ENCODE results near the gene PRDM15. TPM values are rescaled to one million over a fixed set of nuclear protein-coding genes. Genes with fewer than 3 reads are reported as not detected.

The PRDM15 gene
- total and polyA plus RNA-seq, 2 experiments from 2014 or later: 2.3 to 6.4 TPM

DNA sequence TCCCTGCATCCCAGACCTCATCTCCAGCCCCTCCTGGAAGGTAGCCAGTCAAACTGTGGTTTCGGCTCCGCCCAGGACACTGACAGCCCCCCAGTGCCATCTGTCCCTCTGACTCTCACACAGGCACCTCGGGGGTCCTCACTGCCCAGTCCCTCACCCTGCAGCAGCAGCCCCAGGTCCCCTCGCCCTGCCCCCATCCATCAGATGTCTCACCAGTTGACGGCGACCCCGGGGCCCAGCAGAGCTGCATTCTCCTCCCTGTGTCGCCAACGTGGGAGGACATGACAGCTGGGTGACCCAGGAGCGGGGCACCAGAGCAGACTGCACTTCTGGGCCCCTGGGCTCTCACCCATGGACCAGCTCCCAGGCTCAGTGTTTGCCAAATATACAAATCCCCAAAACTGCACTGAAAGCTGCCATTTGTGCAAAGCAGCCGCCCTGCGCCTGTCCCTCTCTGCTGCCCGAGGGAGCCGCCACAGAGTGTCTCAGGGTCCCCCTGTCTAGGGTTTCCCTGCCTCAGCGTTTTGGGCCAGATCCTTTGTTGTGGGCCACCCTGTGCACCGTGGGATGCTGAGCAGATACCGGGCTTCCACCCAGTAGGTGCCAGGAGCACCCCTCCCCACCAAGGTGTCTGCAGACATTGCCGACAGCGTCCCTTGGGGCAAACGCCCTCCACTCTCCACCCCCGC, 48.2 kb downstream of the PRDM15 start:
- no peaks in the 10 kb centered on the region for H3K36me3 ChIP-seq
- no peaks in the 10 kb centered on the region for H3K9me3 ChIP-seq (ENCODE audit: low read depth)
- H3K4me1 ChIP-seq (ENCODE audit: low read depth): no peaks in the 10 kb centered on the region
- no peak overlapping the region for H3K27ac ChIP-seq
- DNase-seq (ENCODE audit: low read depth in 1 of 2, low spot score in 1 of 2): no peak
- no peaks in the 10 kb centered on the region for H3K27me3 ChIP-seq
- H3K4me3 ChIP-seq: no peak overlapping the region
- TF ChIP-seq, protein P1, sequence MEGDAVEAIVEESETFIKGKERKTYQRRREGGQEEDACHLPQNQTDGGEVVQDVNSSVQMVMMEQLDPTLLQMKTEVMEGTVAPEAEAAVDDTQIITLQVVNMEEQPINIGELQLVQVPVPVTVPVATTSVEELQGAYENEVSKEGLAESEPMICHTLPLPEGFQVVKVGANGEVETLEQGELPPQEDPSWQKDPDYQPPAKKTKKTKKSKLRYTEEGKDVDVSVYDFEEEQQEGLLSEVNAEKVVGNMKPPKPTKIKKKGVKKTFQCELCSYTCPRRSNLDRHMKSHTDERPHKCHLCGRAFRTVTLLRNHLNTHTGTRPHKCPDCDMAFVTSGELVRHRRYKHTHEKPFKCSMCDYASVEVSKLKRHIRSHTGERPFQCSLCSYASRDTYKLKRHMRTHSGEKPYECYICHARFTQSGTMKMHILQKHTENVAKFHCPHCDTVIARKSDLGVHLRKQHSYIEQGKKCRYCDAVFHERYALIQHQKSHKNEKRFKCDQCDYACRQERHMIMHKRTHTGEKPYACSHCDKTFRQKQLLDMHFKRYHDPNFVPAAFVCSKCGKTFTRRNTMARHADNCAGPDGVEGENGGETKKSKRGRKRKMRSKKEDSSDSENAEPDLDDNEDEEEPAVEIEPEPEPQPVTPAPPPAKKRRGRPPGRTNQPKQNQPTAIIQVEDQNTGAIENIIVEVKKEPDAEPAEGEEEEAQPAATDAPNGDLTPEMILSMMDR (IDR thresholded peaks at IDR 0.05; ENCODE audit: low read depth, low read length): no peak

DNA sequence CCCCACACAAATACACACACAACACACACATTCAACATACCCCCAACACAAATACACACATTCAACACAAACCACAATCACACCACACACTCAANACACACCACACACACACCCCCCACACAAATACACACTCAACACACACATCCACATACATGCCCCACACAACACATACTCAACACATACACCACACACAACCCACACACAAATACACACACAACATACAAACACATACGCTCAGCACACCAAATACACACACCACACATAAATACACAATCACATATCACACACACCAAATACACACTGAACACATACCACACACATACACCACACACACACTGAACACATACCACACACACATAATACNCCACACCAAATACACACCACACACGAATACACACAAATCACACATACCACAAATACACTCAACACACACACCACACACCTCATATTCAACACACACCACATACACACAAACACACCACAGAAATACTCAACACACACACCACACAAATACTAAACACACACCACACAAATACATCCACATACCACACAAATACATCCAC, 48.9 kb downstream of the PRDM15 start:
- no peaks in the 10 kb centered on the region for H3K27me3 ChIP-seq
- no peaks in the 10 kb centered on the region for H3K4me1 ChIP-seq (ENCODE audit: low read depth)
- TF ChIP-seq, protein P1 (IDR thresholded peaks at IDR 0.05; ENCODE audit: low read depth, low read length): no peak
- no peaks in the 10 kb centered on the region for H3K36me3 ChIP-seq
- DNase-seq (ENCODE audit: low read depth in 1 of 2, low spot score in 1 of 2): no peak
- no peaks in the 10 kb centered on the region for H3K9me3 ChIP-seq (ENCODE audit: low read depth)
- H3K27ac ChIP-seq: no peak overlapping the region
- no peak overlapping the region for H3K4me3 ChIP-seq

DNA sequence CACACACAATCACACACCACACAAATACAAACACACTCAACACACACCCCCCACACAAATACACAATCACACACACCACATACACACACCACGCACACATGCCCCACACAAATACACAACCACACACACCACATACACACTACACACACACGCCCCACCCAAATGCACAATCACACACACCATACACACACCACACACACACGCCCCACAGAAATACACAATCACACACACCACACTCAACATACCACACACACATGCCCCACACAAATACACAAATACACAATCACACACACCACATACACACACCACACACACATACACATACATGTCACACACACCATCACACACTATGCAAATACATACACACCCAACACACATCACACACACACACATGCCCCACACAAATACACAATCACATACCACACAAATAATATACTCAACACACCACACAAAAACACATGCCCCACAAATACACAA, 50.2 kb downstream of the PRDM15 start:
- Histone ChIP-seq H3K4me1 (ENCODE audit: low read depth) (no peaks in the 10 kb centered on the region), H3K9me3 (ENCODE audit: low read depth) (no peaks in the 10 kb centered on the region), H3K27me3 (no peaks in the 10 kb centered on the region), H3K27ac (no peak overlapping the region), H3K4me3 (no peak overlapping the region), H3K36me3 (no peaks in the 10 kb centered on the region)
- no peak for DNase-seq (ENCODE audit: low read depth in 1 of 2, low spot score in 1 of 2)
- TF ChIP-seq, protein P1 (IDR thresholded peaks at IDR 0.05; ENCODE audit: low read depth, low read length): no peak

DNA sequence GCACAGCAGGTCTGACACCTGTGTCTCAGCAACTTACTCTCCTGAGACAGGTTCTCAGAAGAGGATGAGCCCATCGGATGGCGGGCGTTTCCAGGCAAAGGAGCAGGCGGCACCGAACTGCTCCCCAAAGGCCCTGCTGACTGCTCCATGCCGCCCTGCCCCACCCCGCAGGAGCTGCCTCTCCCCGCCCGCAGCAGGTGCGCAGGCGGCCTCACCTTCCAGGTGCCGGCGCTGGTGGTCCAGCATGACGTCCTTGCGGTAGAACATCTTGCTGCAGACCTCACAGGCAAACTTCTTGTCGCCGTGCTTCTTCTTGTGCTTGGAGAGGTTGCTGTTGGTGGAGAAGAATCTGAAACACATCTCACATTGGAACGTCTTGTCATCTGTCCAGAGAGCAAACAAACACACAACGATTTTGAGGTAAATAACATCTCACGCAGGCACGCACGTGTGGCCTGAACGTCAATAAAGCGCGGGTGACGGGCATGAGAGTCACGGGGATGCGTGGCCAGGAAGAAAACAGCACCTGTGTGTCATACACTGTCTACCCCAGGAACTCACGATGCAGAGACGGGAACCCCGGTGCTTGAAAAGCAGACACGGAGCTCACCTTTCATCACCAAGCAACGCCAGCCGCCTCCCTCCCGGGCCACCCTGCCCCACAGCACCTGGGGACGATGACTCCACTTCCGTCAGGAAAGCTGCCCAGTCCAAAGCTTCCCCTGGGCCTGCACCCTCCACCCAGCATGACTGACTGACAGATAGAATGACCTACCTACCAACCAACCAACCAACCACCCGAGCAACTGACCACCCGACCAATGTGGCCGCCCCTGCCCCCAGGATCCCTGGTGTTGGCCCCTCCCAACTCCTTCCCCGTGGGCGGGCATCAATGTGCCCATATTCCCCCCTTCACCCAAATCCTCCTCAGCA, 50.9 kb downstream of the PRDM15 start:
- H3K27me3 ChIP-seq: no peaks in the 10 kb centered on the region
- no peaks in the 10 kb centered on the region for H3K4me1 ChIP-seq (ENCODE audit: low read depth)
- no peak for DNase-seq (ENCODE audit: low read depth in 1 of 2, low spot score in 1 of 2)
- H3K36me3 ChIP-seq: no peaks in the 10 kb centered on the region
- TF ChIP-seq, protein P1 (IDR thresholded peaks at IDR 0.05; ENCODE audit: low read depth, low read length): no peak
- H3K9me3 ChIP-seq (ENCODE audit: low read depth): no peaks in the 10 kb centered on the region
- no peak overlapping the region for H3K4me3 ChIP-seq
- no peak overlapping the region for H3K27ac ChIP-seq

DNA sequence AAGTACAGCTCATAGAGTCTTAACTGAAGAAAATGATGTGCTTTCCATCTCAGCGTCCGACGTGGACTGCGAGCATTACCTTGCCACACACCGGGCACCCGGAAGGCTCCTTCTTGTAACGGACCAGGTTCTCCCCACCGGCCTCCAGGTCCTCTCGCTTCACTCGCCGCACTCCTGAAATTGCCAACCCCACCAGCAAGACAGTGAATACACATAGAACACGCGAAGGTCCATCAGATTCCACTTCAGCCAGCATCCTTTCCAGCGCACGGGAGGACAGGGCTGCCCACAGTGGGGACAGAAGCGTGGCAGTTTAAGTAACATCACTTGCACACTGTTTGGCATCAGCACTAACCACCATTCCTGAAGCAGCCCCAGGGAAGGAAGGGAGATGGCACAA, 53.3 kb downstream of the PRDM15 start:
- no peak for DNase-seq (ENCODE audit: low read depth in 1 of 2, low spot score in 1 of 2)
- H3K4me3 ChIP-seq: no peak overlapping the region
- TF ChIP-seq, protein P1 (IDR thresholded peaks at IDR 0.05; ENCODE audit: low read depth, low read length): no peak
- no peaks in the 10 kb centered on the region for H3K36me3 ChIP-seq
- H3K27ac ChIP-seq: no peak overlapping the region
- H3K4me1 ChIP-seq (ENCODE audit: low read depth): no peaks in the 10 kb centered on the region
- H3K27me3 ChIP-seq: no peaks in the 10 kb centered on the region
- no peaks in the 10 kb centered on the region for H3K9me3 ChIP-seq (ENCODE audit: low read depth)

All from cardiac muscle cell (in vitro differentiated cells and primary cell).